A549 (cell line): ENCODE results near the gene NUMA1. TPM values are rescaled to one million over a fixed set of nuclear protein-coding genes. Genes with fewer than 3 reads are reported as not detected.

Experiments
- ATAC-seq, 2 experiments: fragments of 200-7000 bp in 1 of 2; fragments of >200 bp in 1 of 2; cut with Nextera tagmentation in 1 of 2; cut with Tn5 transposase in 1 of 2; 3 replicates each; pipeline versions ENCODE4 v1.8.0 to v1.9.1; 2018 to 2020; ENCODE audit warnings: mild to moderate bottlenecking in 1 of 2, moderate library complexity in 1 of 2
- CTCF ChIA-PET: fragments of 300-600 bp; sonication (Branson Sonifier 250); formaldehyde crosslinking; extraction: SDS; loops from one replicate; lab custom pipeline; 2021; ENCODE audit warnings: antibody characterized with exemption, inconsistent platforms; lab: Yijun Ruan, JAX
- POLR2A ChIA-PET: fragments of 350-600 bp; formaldehyde crosslinking; extraction: SDS; loops from one replicate; lab custom pipeline; 2021; ENCODE audit warnings: antibody characterized with exemption, inconsistent platforms; lab: Yijun Ruan, JAX
- DNase-seq, 2 experiments: peaks; one replicate each; pipeline versions ENCODE4 v3.0.0 to v3.0.0-alpha.2; 2011 to 2016; ENCODE audit warnings: low read depth in 1 of 2, low spot score in 1 of 2
- FAIRE-seq: peaks from 2 replicates; lab custom pipeline; 2011; peaks lifted over from hg19 to GRCh38; lab: Jason Lieb, UNC
- H3K27ac ChIP-seq, 2 experiments: fragments of >200 bp; sonication (Bioruptor Twin); formaldehyde crosslinking; 3 replicates each; pipeline ENCODE4 v1.5.1; 2016 to 2017
- H3K4me1 ChIP-seq: fragments of >200 bp; sonication (Bioruptor Twin); formaldehyde crosslinking; 3 replicates; pipeline ENCODE4 v1.6.1; 2016
- H3K4me2 ChIP-seq: fragments of >200 bp; sonication (Bioruptor Twin); formaldehyde crosslinking; 3 replicates; pipeline ENCODE4 v1.6.1; 2016
- H3K4me3 ChIP-seq: fragments of >200 bp; sonication (Bioruptor Twin); formaldehyde crosslinking; 3 replicates; pipeline ENCODE4 v1.5.1; 2016
- H3K9me3 ChIP-seq: fragments of >200 bp; sonication (Bioruptor Twin); formaldehyde crosslinking; 3 replicates; pipeline ENCODE4 v1.6.1; 2016
- FOSL2 ChIP-seq, 2 experiments: fragments of 450-650 bp in 1 of 2; fragments of >200 bp in 1 of 2; sonication (Bioruptor Twin) in 1 of 2; formaldehyde crosslinking; IDR thresholded peaks; 2 replicates each; pipeline versions ENCODE4 v1.5.0 to v1.6.1; 2016 to 2020; ENCODE audit warnings: mild to moderate bottlenecking in 1 of 2, moderate library complexity in 1 of 2
- GATA3 ChIP-seq: IDR thresholded peaks from 2 replicates; pipeline ENCODE4 v1.6.1; 2012; ENCODE audit warnings: borderline replicate concordance
- HOXB5 ChIP-seq: fragments of 250-450 bp; sonication (Bioruptor Pico); IDR thresholded peaks from 2 replicates; pipeline ENCODE4 v1.5.0; 2020; ENCODE audit warnings: mild to moderate bottlenecking, moderate library complexity
- JUN ChIP-seq, 2 experiments: fragments of >200 bp; sonication (Bioruptor Twin); formaldehyde crosslinking; IDR thresholded peaks; 2 replicates in 1 of 2; 3 replicates in 1 of 2; pipeline ENCODE4 v1.6.1; 2016 to 2017
- JUNB ChIP-seq: fragments of >200 bp; sonication (Bioruptor Twin); formaldehyde crosslinking; IDR thresholded peaks from 2 replicates; pipeline ENCODE4 v1.6.1; 2016
- KDM1A ChIP-seq: fragments of 200-600 bp; sonication (generic); IDR thresholded peaks from 2 replicates; pipeline ENCODE4 v1.6.1; 2016; ENCODE audit warnings: low read depth, mild to moderate bottlenecking
- NFE2L2 ChIP-seq: fragments of 150-350 bp; conservative IDR thresholded peaks from 2 replicates; pipeline ENCODE4 v1.6.1; 2014; ENCODE audit warnings: low read length
- NR3C1 ChIP-seq: fragments of >200 bp; sonication (Bioruptor Twin); formaldehyde crosslinking; IDR thresholded peaks from 3 replicates; pipeline ENCODE4 v1.6.1; 2017
- PBX3 ChIP-seq: IDR thresholded peaks from 2 replicates; pipeline ENCODE4 v1.6.1; 2012
- SREBF2 ChIP-seq: fragments of 450-650 bp; IDR thresholded peaks from 2 replicates; pipeline ENCODE4 v1.6.1; 2014; ENCODE audit warnings: mild to moderate bottlenecking, moderate library complexity
- TFCP2L1 ChIP-seq: fragments of 250-450 bp; sonication (Bioruptor Pico); IDR thresholded peaks from 2 replicates; pipeline ENCODE4 v1.5.0; 2021; ENCODE audit warnings: mild to moderate bottlenecking
- ZSCAN20 ChIP-seq: fragments of 250-450 bp; sonication (Bioruptor Pico); IDR thresholded peaks from 2 replicates; pipeline ENCODE4 v1.8.0; 2022; ENCODE audit warnings: mild to moderate bottlenecking, moderate library complexity
- WGBS: methylation state at CpG from one replicate; pipeline ENCODE4 v1.1.6; 2017; ENCODE audit errors: missing lambda C conversion rate; 5-methylcytosine and 5-hydroxymethylcytosine counted together
- polyA plus RNA-seq, 4 experiments: library from polyadenylated mRNA; depleted of rRNA in 3 of 4; stranded (reverse); fragments of >200 nt; fragmentation: RNase III in 1 of 4; extraction: RNeasy Plus Mini Kit Qiagen cat#74134 plus additional on column Dnase treatment in 1 of 4; gene quantifications; 2 replicates in 3 of 4; 3 replicates in 1 of 4; pipeline ENCODE4 v1.2.3, GENCODE V29; 2011 to 2017
- TF ChIP-seq, protein P1 (sequence below): fragments of 200-600 bp; sonication (generic); IDR thresholded peaks from 2 replicates; pipeline ENCODE4 v1.6.1; 2016; ENCODE audit warnings: antibody characterized with exemption, mild to moderate bottlenecking, moderate library complexity

Gene NUMA1
- polyA plus RNA-seq, 2 of the 4 experiments (the other 2 are of a cell fraction): 51.5 to 65.8 TPM

- Histone ChIP-seq H3K4me2 (no peak overlapping the region), H3K27ac (no peak overlapping the region), H3K4me1 (peaks cover 9% of the 10 kb centered on the region), H3K4me3 (no peak overlapping the region), H3K9me3 (no peaks in the 10 kb centered on the region)
- 81% methylated on average over 4 of the region's 4 CpGs for WGBS
- DNase-seq (no peak), FAIRE-seq (no peak), ATAC-seq (no peak)
- POLR2A ChIA-PET: no interaction called here
- TF ChIP-seq SREBF2 (no peak), NFE2L2 (no peak), PBX3 (no peak), FOSL2 (IDR thresholded peaks at IDR 0.05) (no peak), FOSL2 (CRISPR knock-in tag; IDR thresholded peaks at IDR 0.05) (no peak), GATA3 (no peak)
- CTCF ChIA-PET: interaction anchor here (0.6 to 5.4 kb wide), 8 partner anchors 9 to 367 kb away, joined by 3 to 52 read pairs (median 4); no protein-coding TSS in a partner anchor
These were observed 3.7 kb upstream of the NUMA1 start for GRCh38 chr11:72084076-72084475.

GRCh38 chr11:72083414-72083813, 3.1 kb upstream of the NUMA1 start:
- ChIA-PET CTCF (interaction anchor here (0.6 to 5.4 kb wide), 4 partner anchors 55 to 366 kb away, joined by 3 to 52 read pairs (median 4); no protein-coding TSS in a partner anchor), POLR2A (no interaction called here)
- no peak for ATAC-seq
- H3K4me2 ChIP-seq: no peak overlapping the region
- TF ChIP-seq NFE2L2: no peak
- 96% methylated on average over 2 of the region's 2 CpGs for WGBS
- peaks cover 15% of the 10 kb centered on the region for H3K4me1 ChIP-seq
- no peak for FAIRE-seq
- no peak for DNase-seq
- H3K27ac ChIP-seq: no peak overlapping the region
- no peaks in the 10 kb centered on the region for H3K9me3 ChIP-seq
- H3K4me3 ChIP-seq: no peak overlapping the region

DNA sequence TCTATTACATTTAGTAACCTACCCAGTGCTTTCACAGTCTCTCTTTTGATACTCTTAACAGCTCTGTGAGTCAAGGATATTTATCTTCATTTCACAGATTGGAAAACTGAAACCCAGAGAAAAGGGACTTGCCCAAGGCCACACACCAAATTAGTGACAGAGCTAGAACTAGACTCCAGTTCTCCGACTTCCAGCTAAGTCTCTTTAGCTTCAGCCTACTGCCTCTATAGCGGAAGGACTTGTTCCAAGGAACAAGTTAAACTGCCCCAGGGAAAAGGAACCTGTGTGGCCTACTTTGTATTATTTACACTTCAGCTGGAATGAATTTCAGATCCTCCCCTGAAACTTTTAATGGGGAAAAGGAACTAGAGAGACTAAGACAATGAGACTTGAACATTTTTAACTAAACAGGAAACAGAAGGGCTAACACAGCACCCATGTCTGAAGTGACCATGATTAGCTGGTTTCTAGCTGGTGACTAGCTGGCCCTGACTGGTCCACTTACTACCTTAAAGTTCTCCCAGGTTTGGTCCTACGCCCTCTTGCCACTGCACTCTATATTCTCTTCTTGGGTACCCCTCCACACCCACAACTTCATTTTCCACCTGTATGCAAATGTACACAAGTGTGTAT, 1.6 kb upstream of the NUMA1 start:
- DNase-seq: no peak
- Histone ChIP-seq H3K4me2 (peak overlapping the region; percentile 74), H3K9me3 (no peaks in the 10 kb centered on the region), H3K4me3 (0 out of 3 replicates have a peak overlapping the region, but pooled peaks have one; percentile 60), H3K4me1 (peaks cover 19% of the 10 kb centered on the region), H3K27ac (peak overlapping the region; percentile 90; a peak in 5 of 6 replicates)
- WGBS: over 99% methylated on average over 3 of the region's 3 CpGs
- POLR2A ChIA-PET: interaction anchor here (0.8 to 1.3 kb wide), 3 partner anchors 9 to 12 kb away, joined by 3 read pairs; no protein-coding TSS in a partner anchor
- no peak for TF ChIP-seq JUNB
- TF ChIP-seq JUN (IDR thresholded peaks at IDR 0.05): no peak
- TF ChIP-seq, protein P1, sequence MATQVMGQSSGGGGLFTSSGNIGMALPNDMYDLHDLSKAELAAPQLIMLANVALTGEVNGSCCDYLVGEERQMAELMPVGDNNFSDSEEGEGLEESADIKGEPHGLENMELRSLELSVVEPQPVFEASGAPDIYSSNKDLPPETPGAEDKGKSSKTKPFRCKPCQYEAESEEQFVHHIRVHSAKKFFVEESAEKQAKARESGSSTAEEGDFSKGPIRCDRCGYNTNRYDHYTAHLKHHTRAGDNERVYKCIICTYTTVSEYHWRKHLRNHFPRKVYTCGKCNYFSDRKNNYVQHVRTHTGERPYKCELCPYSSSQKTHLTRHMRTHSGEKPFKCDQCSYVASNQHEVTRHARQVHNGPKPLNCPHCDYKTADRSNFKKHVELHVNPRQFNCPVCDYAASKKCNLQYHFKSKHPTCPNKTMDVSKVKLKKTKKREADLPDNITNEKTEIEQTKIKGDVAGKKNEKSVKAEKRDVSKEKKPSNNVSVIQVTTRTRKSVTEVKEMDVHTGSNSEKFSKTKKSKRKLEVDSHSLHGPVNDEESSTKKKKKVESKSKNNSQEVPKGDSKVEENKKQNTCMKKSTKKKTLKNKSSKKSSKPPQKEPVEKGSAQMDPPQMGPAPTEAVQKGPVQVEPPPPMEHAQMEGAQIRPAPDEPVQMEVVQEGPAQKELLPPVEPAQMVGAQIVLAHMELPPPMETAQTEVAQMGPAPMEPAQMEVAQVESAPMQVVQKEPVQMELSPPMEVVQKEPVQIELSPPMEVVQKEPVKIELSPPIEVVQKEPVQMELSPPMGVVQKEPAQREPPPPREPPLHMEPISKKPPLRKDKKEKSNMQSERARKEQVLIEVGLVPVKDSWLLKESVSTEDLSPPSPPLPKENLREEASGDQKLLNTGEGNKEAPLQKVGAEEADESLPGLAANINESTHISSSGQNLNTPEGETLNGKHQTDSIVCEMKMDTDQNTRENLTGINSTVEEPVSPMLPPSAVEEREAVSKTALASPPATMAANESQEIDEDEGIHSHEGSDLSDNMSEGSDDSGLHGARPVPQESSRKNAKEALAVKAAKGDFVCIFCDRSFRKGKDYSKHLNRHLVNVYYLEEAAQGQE: 0 out of 2 replicates have a peak, but pooled peaks have one; percentile 18
- TF ChIP-seq TFCP2L1 (CRISPR knock-in tag): no peak
- CTCF ChIA-PET: interaction anchor here (0.9 to 2.5 kb wide), 12 partner anchors 10 to 352 kb away, joined by 3 to 50 read pairs (median 3); partner anchors contain the start of gene CLPB
- ATAC-seq: no peak
- FAIRE-seq: no peak

- no peaks in the 10 kb centered on the region for H3K9me3 ChIP-seq
- 19% methylated on average over 21 of the region's 21 CpGs for WGBS
- ATAC-seq: no peak
These were observed 872 bp upstream of the NUMA1 start for GRCh38 chr11:72081184-72081644.

More at GRCh38 chr11:72081184-72081644, 872 bp upstream of the NUMA1 start:
- Histone ChIP-seq H3K4me3 (peak overlapping the region; percentile 60), H3K27ac (peak overlapping the region; percentile 90), H3K4me2 (peak overlapping the region; percentile 74), H3K4me1 (peaks cover 19% of the 10 kb centered on the region)
- DNase-seq: no peak
- 0 out of 2 replicates have a peak, but pooled peaks have one; percentile 34 for TF ChIP-seq KDM1A
- TF ChIP-seq HOXB5 (CRISPR knock-in tag): 0 out of 2 replicates have a peak, but pooled peaks have one; percentile 4
- no peak for TF ChIP-seq ZSCAN20 (CRISPR knock-in tag)
- no peak for TF ChIP-seq FOSL2 (IDR thresholded peaks at IDR 0.05)
- no peak for TF ChIP-seq FOSL2 (CRISPR knock-in tag; IDR thresholded peaks at IDR 0.05)
- TF ChIP-seq NR3C1: no peak
- ChIA-PET POLR2A (interaction anchor here (0.8 kb wide), 1 partner anchor 11 kb away, joined by 3 read pairs; no protein-coding TSS in a partner anchor), CTCF (interaction anchor here (0.7 to 2.5 kb wide), 10 partner anchors 10 to 353 kb away, joined by 3 to 50 read pairs (median 3); partner anchors contain the start of gene CLPB)
- FAIRE-seq: no peak
